SW 1271 (cell line): ENCODE results near the gene TAGAP.

Experiments
- DNase-seq, 2 experiments: peaks; one replicate each; lab custom pipeline; 2025; lab: John Stamatoyannopoulos, UW

The TAGAP gene

GRCh38 chr6:159071843-159072769 lies 27.3 kb upstream of the TAGAP start:
- DNase-seq: no peak

GRCh38 chr6:159068904-159069578 lies 24.2 kb upstream of the TAGAP start:
- no peak for DNase-seq

- no peak for DNase-seq
These were observed 22.5 kb upstream of the TAGAP start for GRCh38 chr6:159067334-159067733.

GRCh38 chr6:159066483-159066882 lies 21.7 kb upstream of the TAGAP start:
- DNase-seq: no peak

GRCh38 chr6:159065759-159066329 lies 21.1 kb upstream of the TAGAP start:
- no peak for DNase-seq

GRCh38 chr6:159065091-159065490 lies 20.3 kb upstream of the TAGAP start:
- DNase-seq: no peak

GRCh38 chr6:159064477-159064876 lies 19.7 kb upstream of the TAGAP start:
- DNase-seq: no peak

- no peak for DNase-seq
These were observed 18.8 kb upstream of the TAGAP start for GRCh38 chr6:159063549-159063948.

GRCh38 chr6:159062976-159063375 lies 18.2 kb upstream of the TAGAP start:
- DNase-seq: no peak

GRCh38 chr6:159062564-159062945 lies 17.8 kb upstream of the TAGAP start:
- no peak for DNase-seq

- no peak for DNase-seq
These were observed 17.2 kb upstream of the TAGAP start for GRCh38 chr6:159061805-159062563.

GRCh38 chr6:159061146-159061545 lies 16.4 kb upstream of the TAGAP start:
- DNase-seq: no peak

- DNase-seq: no peak
These were observed 15.2 kb upstream of the TAGAP start for GRCh38 chr6:159059885-159060506.

GRCh38 chr6:159059141-159059540 lies 14.3 kb upstream of the TAGAP start:
- no peak for DNase-seq

GRCh38 chr6:159056899-159057298 lies 12.1 kb upstream of the TAGAP start:
- no peak for DNase-seq

- DNase-seq: no peak
These were observed 11.6 kb upstream of the TAGAP start for GRCh38 chr6:159056432-159056831.

GRCh38 chr6:159056003-159056402 lies 11.2 kb upstream of the TAGAP start:
- DNase-seq: no peak

- DNase-seq: no peak
These were observed 9.1 kb upstream of the TAGAP start for GRCh38 chr6:159053781-159054398.

GRCh38 chr6:159052720-159053119 lies 7.9 kb upstream of the TAGAP start:
- DNase-seq: no peak

GRCh38 chr6:159047891-159048685 lies 3.3 kb upstream of the TAGAP start:
- DNase-seq: no peak
